H1 (cell line): ENCODE data around the gene OTOS. TPM values are rescaled to one million over a fixed set of nuclear protein-coding genes. Genes with fewer than 3 reads are reported as not detected.

Experiments used
- CTCF ChIA-PET: fragments of 300-600 bp; sonication (Branson Sonifier 250); formaldehyde crosslinking; loops from one replicate; lab custom pipeline; 2021; ENCODE audit not compliant: partially characterized antibody; lab: Charles Lee
- POLR2A ChIA-PET: fragments of 300-600 bp; sonication (Branson Sonifier 250); formaldehyde crosslinking; loops from one replicate; lab custom pipeline; 2021; ENCODE audit warnings: inconsistent platforms; ENCODE audit not compliant: partially characterized antibody; lab: Charles Lee
- DNase-seq, 2 experiments: peaks; one replicate each; pipeline versions ENCODE4 v3.0.0 to v3.0.0-alpha.2; 2010 to 2022; ENCODE audit warnings: low spot score in 2 of 2, low read depth in 1 of 2, mixed read lengths in 1 of 2
- FAIRE-seq: peaks from 2 replicates; lab custom pipeline; 2011; peaks lifted over from hg19 to GRCh38; lab: Jason Lieb, UNC
- H2AFZ ChIP-seq: 2 replicates; pipeline ENCODE4 v1.8.1; 2012; ENCODE audit warnings: low read length, inconsistent platforms
- H2AK5ac ChIP-seq: 2 replicates; pipeline ENCODE4 v1.6.1; 2013; ENCODE audit warnings: low read depth, low read length
- H2BK120ac ChIP-seq: replicated peaks from 2 replicates; pipeline ENCODE3; 2013; ENCODE audit warnings: low read depth, low read length, inconsistent platforms
- H2BK12ac ChIP-seq: 2 replicates; pipeline ENCODE4 v1.6.1; 2013; ENCODE audit warnings: low read depth, low read length
- H2BK15ac ChIP-seq: 2 replicates; pipeline ENCODE4 v1.6.1; 2013; ENCODE audit warnings: low read length
- H2BK20ac ChIP-seq: 2 replicates; pipeline ENCODE4 v1.6.1; 2013; ENCODE audit warnings: low read length
- H2BK5ac ChIP-seq: 2 replicates; pipeline ENCODE4 v1.6.1; 2013; ENCODE audit warnings: low read depth, low read length
- H3K14ac ChIP-seq: 2 replicates; pipeline ENCODE4 v1.6.1; 2013; ENCODE audit warnings: inconsistent platforms; ENCODE audit not compliant: insufficient read length
- H3K18ac ChIP-seq: 2 replicates; pipeline ENCODE4 v1.6.1; 2013; ENCODE audit warnings: low read length; ENCODE audit errors: extremely low read depth
- H3K23ac ChIP-seq: 2 replicates; pipeline ENCODE4 v1.6.1; 2013; ENCODE audit warnings: inconsistent platforms; ENCODE audit not compliant: insufficient read length
- H3K23me2 ChIP-seq: 2 replicates; pipeline ENCODE4 v1.6.1; 2013; ENCODE audit warnings: low read depth, low read length
- H3K27ac ChIP-seq: 2 replicates; pipeline ENCODE4 v1.6.1; 2011; ENCODE audit warnings: low read depth, low read length, inconsistent platforms
- H3K27me3 ChIP-seq, 4 experiments: replicated peaks in 1 of 4; 1 replicate in 1 of 4; 2 replicates in 3 of 4; pipeline versions ENCODE4 v1.6.1 to v1.8.1; 2011 to 2013; ENCODE audit warnings: low read length in 3 of 4, mild to moderate bottlenecking in 3 of 4, inconsistent platforms in 2 of 4, mixed read lengths in 2 of 4, moderate library complexity in 1 of 4; ENCODE audit not compliant: control insufficient read depth in 3 of 4, insufficient read depth in 3 of 4; ENCODE audit errors: extremely low read depth in 1 of 4
- H3K36me3 ChIP-seq, 4 experiments: 2 replicates each; pipeline versions ENCODE4 v1.6.1 to v1.8.1; 2011 to 2013; ENCODE audit warnings: mild to moderate bottlenecking in 4 of 4, low read length in 3 of 4, moderate library complexity in 2 of 4, control low read depth in 1 of 4, inconsistent platforms in 1 of 4; ENCODE audit not compliant: insufficient read depth in 4 of 4, control insufficient read depth in 2 of 4
- H3K4ac ChIP-seq: replicated peaks from 2 replicates; pipeline ENCODE3; 2013; ENCODE audit warnings: low read length, low read depth, mixed read lengths, inconsistent platforms; ENCODE audit not compliant: insufficient read length
- H3K4me1 ChIP-seq, 4 experiments: replicated peaks in 1 of 4; 1 replicate in 1 of 4; 2 replicates in 3 of 4; pipeline versions ENCODE4 v1.6.1 to v1.8.1; 2011 to 2013; ENCODE audit warnings: low read length in 3 of 4, inconsistent platforms in 2 of 4, mixed read lengths in 1 of 4; ENCODE audit not compliant: insufficient read depth in 4 of 4, control insufficient read depth in 3 of 4
- H3K4me2 ChIP-seq, 2 experiments: 2 replicates each; pipeline versions ENCODE4 v1.6.1 to v1.8.1; 2011 to 2013; ENCODE audit warnings: low read depth in 2 of 2, low read length in 2 of 2, control low read depth in 1 of 2, inconsistent platforms in 1 of 2, mild to moderate bottlenecking in 1 of 2; ENCODE audit not compliant: insufficient read depth in 1 of 2
- H3K4me3 ChIP-seq, 4 experiments: fragments of 200-600, 300-600 bp in 1 of 4; sonication (generic), shearing (Covaris generic), sonication (Bioruptor Twin) in 1 of 4; 2 replicates each; pipeline versions ENCODE4 v1.5.1 to v1.8.1; 2011 to 2016; ENCODE audit warnings: low read length in 4 of 4, low read depth in 3 of 4, control low read depth in 2 of 4, inconsistent platforms in 2 of 4, mild to moderate bottlenecking in 2 of 4, mixed read lengths in 1 of 4, moderate library complexity in 1 of 4; ENCODE audit not compliant: insufficient read depth in 2 of 4; ENCODE audit errors: extremely low read depth in 1 of 4
- H3K56ac ChIP-seq: replicated peaks from 2 replicates; pipeline ENCODE3; 2013; ENCODE audit warnings: low read depth, mild to moderate bottlenecking, mixed read lengths, low read length, inconsistent platforms; ENCODE audit not compliant: insufficient read length
- H3K79me1 ChIP-seq: 2 replicates; pipeline ENCODE4 v1.6.1; 2013; ENCODE audit warnings: low read depth, low read length, control low read depth
- H3K79me2 ChIP-seq, 2 experiments: 2 replicates each; pipeline versions ENCODE4 v1.6.1 to v1.8.1; 2012 to 2013; ENCODE audit warnings: low read length in 2 of 2, mild to moderate bottlenecking in 2 of 2, inconsistent platforms in 1 of 2; ENCODE audit not compliant: insufficient read depth in 2 of 2, control insufficient read depth in 1 of 2
- H3K9ac ChIP-seq, 4 experiments: replicated peaks in 1 of 4; 1 replicate in 1 of 4; 2 replicates in 3 of 4; pipeline versions ENCODE4 v1.6.1 to v1.8.1; 2011 to 2013; ENCODE audit warnings: low read depth in 3 of 4, low read length in 3 of 4, control low read depth in 2 of 4, mild to moderate bottlenecking in 2 of 4, moderate library complexity in 2 of 4, inconsistent platforms in 1 of 4; ENCODE audit errors: extremely low read depth in 1 of 4
- H3K9me3 ChIP-seq, 2 experiments: 2 replicates each; pipeline versions ENCODE4 v1.6.1 to v1.8.1; 2012 to 2013; ENCODE audit warnings: mild to moderate bottlenecking in 2 of 2, moderate library complexity in 2 of 2, control low read depth in 1 of 2, inconsistent platforms in 1 of 2, low read depth in 1 of 2, low read length in 1 of 2, mixed read lengths in 1 of 2; ENCODE audit not compliant: insufficient read depth in 2 of 2
- H4K20me1 ChIP-seq, 2 experiments: replicated peaks in 1 of 2; 2 replicates each; pipeline versions ENCODE3 to v1.8.1; 2011 to 2013; ENCODE audit warnings: inconsistent platforms in 2 of 2, low read length in 2 of 2, mild to moderate bottlenecking in 1 of 2; ENCODE audit not compliant: insufficient read depth in 2 of 2, control insufficient read depth in 1 of 2
- H4K5ac ChIP-seq: 2 replicates; pipeline ENCODE4 v1.6.1; 2013; ENCODE audit warnings: low read length, low read depth, mixed read lengths, inconsistent platforms; ENCODE audit not compliant: insufficient read length
- H4K8ac ChIP-seq: 2 replicates; pipeline ENCODE4 v1.8.0; 2013; ENCODE audit warnings: mild to moderate bottlenecking, moderate library complexity, low read length, inconsistent platforms; ENCODE audit not compliant: insufficient read depth; ENCODE audit errors: extremely low read depth
- H4K91ac ChIP-seq: replicated peaks from 2 replicates; pipeline ENCODE3; 2013; ENCODE audit warnings: low read length, mixed read lengths, inconsistent platforms; ENCODE audit not compliant: insufficient read length
- ATF3 ChIP-seq: IDR thresholded peaks from 2 replicates; pipeline ENCODE4 v1.6.1; 2011; ENCODE audit warnings: low read depth, mild to moderate bottlenecking, low read length; ENCODE audit not compliant: insufficient read depth
- CEBPB ChIP-seq: IDR thresholded peaks from 2 replicates; pipeline ENCODE4 v1.6.1; 2012; ENCODE audit warnings: low read depth, low read length
- CHD2 ChIP-seq: IDR thresholded peaks from 2 replicates; pipeline ENCODE4 v1.6.1; 2012; ENCODE audit warnings: low read length, improper control_type of control experiment
- JUND ChIP-seq: IDR thresholded peaks from 2 replicates; pipeline ENCODE4 v1.6.1; 2011; ENCODE audit warnings: mild to moderate bottlenecking, improper control_type of control experiment, low read length
- RAD21 ChIP-seq, 2 experiments: IDR thresholded peaks in 1 of 2; conservative IDR thresholded peaks in 1 of 2; 2 replicates each; pipeline ENCODE4 v1.6.1; 2011; ENCODE audit warnings: low read depth in 2 of 2, low read length in 2 of 2, improper control_type of control experiment in 1 of 2, inconsistent platforms in 1 of 2, mild to moderate bottlenecking in 1 of 2, moderate library complexity in 1 of 2
- RFX5 ChIP-seq: IDR thresholded peaks from 2 replicates; pipeline ENCODE4 v1.6.1; 2011; ENCODE audit warnings: low read depth, low read length, improper control_type of control experiment, borderline replicate concordance
- RXRA ChIP-seq: IDR thresholded peaks from 2 replicates; pipeline ENCODE4 v1.6.1; 2011; ENCODE audit warnings: low read depth, mild to moderate bottlenecking, low read length, moderate library complexity; ENCODE audit not compliant: insufficient read depth
- SAP30 ChIP-seq: fragments of 300-600 bp; sonication (generic); IDR thresholded peaks from 2 replicates; pipeline ENCODE4 v1.7.1; 2012; ENCODE audit warnings: low read length, moderate library complexity, mild to moderate bottlenecking, inconsistent platforms; ENCODE audit not compliant: insufficient read depth, insufficient replicate concordance
- SIX5 ChIP-seq: IDR thresholded peaks from 2 replicates; pipeline ENCODE4 v1.6.1; 2011; ENCODE audit warnings: mild to moderate bottlenecking, low read depth, low read length
- SP2 ChIP-seq: IDR thresholded peaks from 2 replicates; pipeline ENCODE4 v1.6.1; 2012; ENCODE audit warnings: mild to moderate bottlenecking, low read length, inconsistent platforms
- TAF7 ChIP-seq: optimal IDR thresholded peaks from 2 replicates; pipeline ENCODE3; 2011; ENCODE audit warnings: low read depth, mild to moderate bottlenecking, inconsistent platforms, low read length, moderate library complexity, borderline replicate concordance
- WGBS, 2 experiments: shearing (Covaris generic) in 1 of 2; methylation state at CpG; one replicate each; pipeline versions ENCODE4 v1.1.6 to v1.1.7; 2013 to 2015; ENCODE audit warnings: low lambda C conversion rate in 2 of 2, mixed read lengths in 2 of 2, inconsistent platforms in 1 of 2, low coverage in 1 of 2, missing lambda C conversion rate in 1 of 2; ENCODE audit not compliant: insufficient replicate concordance in 2 of 2, insufficient coverage in 1 of 2, insufficient read length in 1 of 2; ENCODE audit errors: extremely low coverage in 1 of 2, missing lambda C conversion rate in 1 of 2; 5-methylcytosine and 5-hydroxymethylcytosine counted together
- polyA plus RNA-seq, 7 experiments: library from polyadenylated mRNA; depleted of rRNA in 3 of 7; stranded (reverse) in 5 of 7; unstranded in 2 of 7; fragments of >200 nt in 5 of 7; fragments of 200-250 nt in 2 of 7; gene quantifications; 1 replicate in 5 of 7; 2 replicates in 1 of 7; 4 replicates in 1 of 7; pipeline versions ENCODE4 v1.2.1 to v1.2.3, GENCODE V29; 2011 to 2013; ENCODE audit warnings: missing spikeins in 2 of 7, mixed read lengths in 2 of 7
- total RNA-seq: library from RNA; stranded (reverse); fragmentation: NEBNext Ultra II Directional; extraction: Animal tissue kit (Norgen Biotek cat#: 25700); gene quantifications from 2 replicates; pipeline ENCODE4 v1.2.1, GENCODE V29; 2021

Gene OTOS
- total and polyA plus RNA-seq, 2 of the 8 experiments (the other 6 are each of a cell fraction or from before 2014, with no cell fraction given) = 0.17 TPM; not detected in 1

DNA sequence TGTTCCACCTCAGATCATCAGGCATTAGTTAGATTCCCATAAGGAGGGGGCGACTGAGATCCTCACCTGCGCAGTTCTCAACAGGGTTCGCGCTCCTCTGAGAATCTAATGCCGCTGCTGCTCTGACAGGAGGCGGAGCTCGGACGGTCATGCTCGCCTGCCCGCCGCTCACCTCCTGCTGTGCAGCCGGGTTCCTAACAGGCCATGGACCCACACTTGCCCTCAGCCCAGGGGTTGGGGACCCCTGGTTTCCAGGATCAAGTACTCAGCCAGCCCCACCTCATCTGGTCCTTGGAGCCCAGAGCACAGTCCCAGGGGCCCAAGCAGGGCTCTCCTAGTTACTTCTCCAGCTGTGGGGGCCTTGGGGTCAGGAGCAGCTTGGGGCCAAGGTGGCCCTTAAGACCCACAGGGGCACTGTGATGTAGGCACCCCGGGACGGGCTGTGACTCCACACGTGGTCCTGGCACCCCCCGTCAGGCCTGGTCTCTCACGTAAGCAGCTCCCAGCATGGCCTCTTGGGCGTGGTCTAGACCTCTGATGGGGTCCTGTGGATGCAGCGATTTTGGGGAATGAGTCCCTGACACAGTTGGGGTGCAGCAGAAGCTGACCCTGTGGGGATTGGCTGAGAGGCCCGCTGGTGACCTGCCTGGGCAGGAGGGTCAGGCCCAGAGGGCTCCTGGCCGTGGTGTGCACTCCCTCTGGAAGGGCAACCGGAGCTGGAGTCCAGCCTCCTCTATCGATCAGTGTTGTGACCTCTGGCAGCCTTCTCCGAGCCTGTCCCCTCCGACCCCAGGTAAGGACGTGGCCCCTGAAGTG lies 28.3 kb upstream of the OTOS start:
- H4K20me1 ChIP-seq = no peaks in the 10 kb centered on the region
- FAIRE-seq (no peak), DNase-seq (no peak)
- no peak overlapping the region for H4K8ac ChIP-seq
- no peak overlapping the region for H4K5ac ChIP-seq
- no peak overlapping the region for H3K4ac ChIP-seq
- no peak overlapping the region for H3K9ac ChIP-seq
- no peak overlapping the region for H3K4me3 ChIP-seq
- H4K91ac ChIP-seq = no peak overlapping the region
- no peaks in the 10 kb centered on the region for H3K79me2 ChIP-seq
- H2BK120ac ChIP-seq = no peak overlapping the region
- peaks cover 3% of the 10 kb centered on the region; the same call in 1 of the 2 replicates for H3K23me2 ChIP-seq
- H3K27me3 ChIP-seq = no peaks in the 10 kb centered on the region
- no peaks in the 10 kb centered on the region for H3K36me3 ChIP-seq
- CTCF ChIA-PET = interaction anchor here (1.2 kb wide), 1 partner anchor 26 kb away, joined by 3 read pairs; no protein-coding TSS in a partner anchor
- peaks cover 0 to 4% of the 10 kb centered on the region in 2 experiments; a peak in 2 of 4 replicates for H3K9me3 ChIP-seq
- H3K4me1 ChIP-seq = no peaks in the 10 kb centered on the region
- POLR2A ChIA-PET = no interaction called here
- H3K18ac ChIP-seq = no peak overlapping the region
- H2BK12ac ChIP-seq = no peak overlapping the region
- H2BK15ac ChIP-seq = no peak overlapping the region
- H3K79me1 ChIP-seq = no peaks in the 10 kb centered on the region
- H2BK20ac ChIP-seq = no peak overlapping the region
- no peak overlapping the region for H3K27ac ChIP-seq
- H2AK5ac ChIP-seq = no peak overlapping the region
- H2AFZ ChIP-seq = no peak overlapping the region
- H3K56ac ChIP-seq = no peak overlapping the region
- no peak overlapping the region for H3K14ac ChIP-seq
- no peak overlapping the region for H3K4me2 ChIP-seq
- H3K23ac ChIP-seq = no peak overlapping the region
- H2BK5ac ChIP-seq = no peak overlapping the region
- WGBS, 2 experiments = 87% methylated on average over 25 of the region's 26 CpGs; no CpG with 5 or more reads in 1 of the 2 experiments
- TF ChIP-seq RFX5 (no peak), RXRA (no peak), ATF3 (no peak), JUND (no peak), SP2 (no peak), SAP30 (no peak), CEBPB (no peak), CHD2 (no peak), SIX5 (no peak), TAF7 (no peak), RAD21 (IDR thresholded peaks at IDR 0.05 in 1 of 2, conservative IDR thresholded peaks at IDR 0.05 in 1 of 2; ENCODE audit: low read depth in 2 of 2, low read length in 2 of 2) (no peak)
